Frontal cortex (tissue), 4 donors: ENCODE results near the gene TNNT1. TPM values are rescaled to one million over a fixed set of nuclear protein-coding genes. Genes with fewer than 3 reads are reported as not detected.
"Not testable (repeated sequence)": the region's sequence is repeated elsewhere in the genome, so short reads cannot be mapped to it uniquely, and the experiment has no call there.

Experiments
- DNase-seq, 2 donors: peaks; one replicate each; pipeline ENCODE4 v3.0.0; 2012; ENCODE audit warnings: low spot score in 2 of 2
- FAIRE-seq: peaks from 2 replicates; lab custom pipeline; 2012; peaks lifted over from hg19 to GRCh38; lab: Jason Lieb, UNC
- total RNA-seq: library from RNA; depleted of rRNA; stranded (reverse); fragments of >200 nt; gene quantifications from one replicate; pipeline ENCODE4 v1.2.3, GENCODE V29; 2014
- donor health status: control.
- donor health status: control.
- donor health status: control.

TNNT1 gene
- total RNA-seq, 1 donor from 2014 or later, result 2.4 TPM

GRCh38 chr19:55113570-55114039, 35.4 kb downstream of the TNNT1 start:
- no peak for FAIRE-seq

DNA sequence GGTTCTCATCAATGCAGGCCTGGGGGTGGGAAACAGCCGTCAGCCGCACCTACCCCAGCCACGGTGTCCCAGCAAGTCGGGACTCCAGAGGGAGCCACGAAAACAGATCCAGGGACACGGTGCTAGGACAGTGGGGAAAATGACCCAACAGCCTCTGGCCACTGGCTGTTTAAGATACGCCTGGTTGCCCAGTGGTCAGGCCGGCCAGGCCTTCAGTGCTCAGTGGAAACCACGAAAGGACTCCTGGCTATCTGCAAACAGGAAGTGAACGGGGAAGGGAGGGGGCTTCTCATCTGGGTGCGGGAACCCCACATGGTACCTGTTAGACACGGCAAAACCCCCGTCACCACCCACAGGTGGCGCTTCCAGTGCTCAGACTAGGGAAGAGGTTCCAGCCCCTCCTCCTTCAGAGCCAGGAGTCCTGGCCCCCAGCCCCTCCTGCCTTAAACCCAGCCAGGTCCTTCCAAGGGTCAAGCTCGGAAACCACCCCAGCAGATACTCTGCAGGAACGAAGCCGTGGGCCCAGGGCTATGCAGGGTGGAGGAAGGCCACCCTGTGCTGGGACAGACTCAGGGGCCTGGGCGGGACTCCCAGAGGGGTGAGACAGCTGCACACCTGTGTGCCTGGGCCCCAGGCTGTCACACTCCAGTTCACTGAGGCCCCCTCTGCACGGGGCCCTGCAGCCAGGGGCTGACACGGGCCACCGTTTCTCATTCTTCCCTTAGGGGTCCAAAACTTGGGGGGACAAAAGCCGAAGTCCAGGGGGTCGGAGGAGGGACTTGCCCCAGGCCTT, 36.0 kb downstream of the TNNT1 start:
- DNase-seq (no peak), FAIRE-seq (no peak)

More at GRCh38 chr19:55113570-55114039, 35.4 kb downstream of the TNNT1 start:
- peak; percentile 60 to 85 for DNase-seq

- DNase-seq (no peak), FAIRE-seq (no peak)
These were observed 36.7 kb downstream of the TNNT1 start for GRCh38 chr19:55112246-55112776.

GRCh38 chr19:55111238-55111831, 37.7 kb downstream of the TNNT1 start:
- DNase-seq (no peak), FAIRE-seq (no peak)

DNA sequence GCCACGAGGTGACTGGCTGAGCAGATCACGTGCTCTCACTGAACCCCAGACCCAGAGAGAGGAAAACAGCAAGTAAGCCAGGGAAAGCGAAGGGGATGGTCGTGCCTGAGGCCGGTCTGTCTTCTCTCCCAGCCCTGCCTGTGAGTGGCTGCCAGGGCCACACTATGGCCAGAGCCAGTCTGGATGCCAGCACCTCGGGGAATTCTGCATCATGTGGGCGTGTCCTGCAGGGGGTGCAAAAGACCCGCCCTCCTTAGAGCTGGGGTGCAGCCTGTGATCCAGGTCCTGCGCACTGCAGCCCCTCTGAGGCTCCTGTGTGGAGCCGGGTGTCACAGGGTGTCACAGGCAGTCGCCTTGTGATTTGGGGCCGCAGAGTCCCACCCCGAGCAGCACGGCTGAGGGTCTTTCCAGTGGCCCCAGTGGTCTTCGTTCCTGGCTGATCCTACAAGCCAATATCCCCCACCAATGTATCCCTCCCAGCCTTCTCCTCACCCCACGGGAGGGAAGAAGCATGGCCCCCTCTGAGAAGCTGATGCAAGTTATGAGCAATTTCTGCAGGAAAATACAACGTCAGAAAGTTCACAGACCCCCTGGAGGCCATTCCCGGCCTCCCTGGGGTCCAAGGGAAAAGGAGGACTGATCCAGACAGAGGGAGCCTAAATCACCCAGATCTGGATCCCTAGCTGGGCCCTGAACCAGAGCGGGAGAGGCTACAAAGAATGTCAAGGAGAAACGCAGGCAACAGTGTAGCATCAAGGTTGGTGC, 39.3 kb downstream of the TNNT1 start:
- FAIRE-seq, result no peak
- no peak for DNase-seq

GRCh38 chr19:55107252-55107651, 41.8 kb downstream of the TNNT1 start:
- not testable (repeated sequence) for FAIRE-seq, DNase-seq

DNA sequence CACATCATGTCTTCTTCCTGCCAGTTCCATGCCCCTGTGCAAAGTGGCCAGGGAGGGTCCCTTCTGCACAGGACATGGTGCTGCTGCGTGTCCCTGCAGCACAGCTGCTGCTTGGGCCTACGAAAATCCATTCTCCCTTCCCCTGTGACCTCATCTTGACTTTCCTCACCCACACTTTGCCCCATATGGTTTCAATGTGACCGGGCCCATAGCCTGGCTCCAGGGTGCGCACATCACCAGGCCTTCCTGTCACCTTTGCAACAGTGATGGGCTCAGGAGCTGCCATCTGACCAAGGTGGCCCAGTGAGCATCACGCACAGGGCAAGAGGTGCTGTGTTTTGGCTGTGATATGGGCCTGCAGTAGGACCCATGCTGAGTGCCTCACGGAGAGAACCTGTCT, 42.4 kb downstream of the TNNT1 start:
- DNase-seq (no peak), FAIRE-seq (no peak)

- no peak for DNase-seq
- FAIRE-seq, result no peak
These were observed 43.8 kb downstream of the TNNT1 start for GRCh38 chr19:55105237-55105636.

GRCh38 chr19:55103190-55103589, 45.8 kb downstream of the TNNT1 start:
- FAIRE-seq (no peak), DNase-seq (no peak)

- no peak for DNase-seq
- no peak for FAIRE-seq
These were observed 47.7 kb downstream of the TNNT1 start for GRCh38 chr19:55101261-55101660.

GRCh38 chr19:55099557-55100506, 49.2 kb downstream of the TNNT1 start:
- FAIRE-seq, result no peak
- DNase-seq, result no peak

- DNase-seq (no peak), FAIRE-seq (no peak)
These were observed 50.1 kb downstream of the TNNT1 start for GRCh38 chr19:55098716-55099556.

DNA sequence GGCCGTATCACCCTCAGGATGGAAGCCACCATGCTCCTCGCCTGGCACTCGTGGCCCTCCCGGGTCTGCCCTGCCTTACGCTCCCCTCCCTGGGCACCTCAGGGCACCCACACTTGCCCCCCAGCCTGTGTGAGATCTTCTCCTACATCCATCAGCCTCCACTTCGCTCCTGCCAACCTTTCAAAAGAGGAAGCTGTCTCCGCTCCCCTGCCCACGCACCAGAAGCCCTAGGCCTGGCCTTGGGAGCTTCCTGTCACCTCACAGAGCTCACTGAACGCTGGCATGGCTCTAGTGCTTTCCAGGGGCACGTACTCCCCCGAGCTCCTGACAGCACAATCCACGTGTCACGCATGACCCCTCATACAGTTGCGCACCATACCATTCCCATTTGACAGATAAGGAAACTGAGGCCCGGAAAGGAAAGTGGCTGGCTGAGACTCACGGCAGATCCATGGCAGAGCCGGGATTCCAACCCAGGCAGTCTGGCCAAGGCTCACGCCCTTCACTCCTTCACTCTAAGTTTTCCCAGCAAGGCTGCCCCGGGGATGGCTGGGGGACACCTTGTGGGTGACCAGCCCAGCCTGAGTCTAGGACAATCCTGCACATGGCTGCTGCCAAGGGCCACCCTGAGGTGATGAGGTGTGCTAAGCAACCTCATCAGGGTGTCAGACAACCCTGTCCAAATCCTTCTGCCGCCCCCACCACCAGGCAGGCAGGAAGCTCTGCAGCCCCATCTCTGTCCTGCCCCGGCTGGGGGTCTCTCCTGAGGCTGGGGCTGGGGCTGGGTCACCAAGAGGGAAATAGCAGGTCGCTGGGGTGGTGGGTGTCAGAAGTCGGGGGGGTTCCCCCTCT, 50.9 kb downstream of the TNNT1 start:
- no peak for DNase-seq
- FAIRE-seq, result no peak

DNA sequence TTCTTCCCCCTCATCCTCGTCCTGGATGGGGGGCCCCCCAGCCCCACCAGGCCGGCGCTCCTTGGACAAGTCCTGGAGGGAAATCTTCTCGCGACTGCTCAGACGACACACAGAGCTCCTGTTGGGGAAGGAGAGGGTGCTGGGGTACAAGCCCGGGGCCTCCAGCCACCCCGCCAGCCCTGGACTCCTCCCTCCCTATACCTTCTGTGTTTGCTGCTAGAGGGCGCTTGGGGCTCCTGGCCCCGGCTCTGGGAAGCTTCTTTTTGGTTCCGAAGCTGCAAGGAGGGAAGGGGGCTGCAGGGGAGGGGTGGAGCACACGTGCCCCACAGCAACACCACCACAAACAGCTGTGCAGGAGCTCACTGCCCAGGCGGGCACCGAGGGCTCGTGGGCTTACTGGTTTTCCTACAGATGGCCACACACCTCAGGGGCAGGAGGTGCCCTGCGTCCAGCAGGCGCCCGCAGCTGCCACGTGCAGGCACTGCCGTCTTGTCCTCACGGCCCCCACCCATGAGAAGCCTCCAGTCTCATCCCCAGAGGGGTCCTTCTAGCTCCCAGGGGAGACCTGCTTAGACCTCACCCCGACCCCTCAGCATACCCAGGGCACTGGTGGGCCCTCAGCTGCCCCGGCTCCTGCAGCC, 52.8 kb downstream of the TNNT1 start:
- FAIRE-seq (no peak), DNase-seq (no peak)

DNA sequence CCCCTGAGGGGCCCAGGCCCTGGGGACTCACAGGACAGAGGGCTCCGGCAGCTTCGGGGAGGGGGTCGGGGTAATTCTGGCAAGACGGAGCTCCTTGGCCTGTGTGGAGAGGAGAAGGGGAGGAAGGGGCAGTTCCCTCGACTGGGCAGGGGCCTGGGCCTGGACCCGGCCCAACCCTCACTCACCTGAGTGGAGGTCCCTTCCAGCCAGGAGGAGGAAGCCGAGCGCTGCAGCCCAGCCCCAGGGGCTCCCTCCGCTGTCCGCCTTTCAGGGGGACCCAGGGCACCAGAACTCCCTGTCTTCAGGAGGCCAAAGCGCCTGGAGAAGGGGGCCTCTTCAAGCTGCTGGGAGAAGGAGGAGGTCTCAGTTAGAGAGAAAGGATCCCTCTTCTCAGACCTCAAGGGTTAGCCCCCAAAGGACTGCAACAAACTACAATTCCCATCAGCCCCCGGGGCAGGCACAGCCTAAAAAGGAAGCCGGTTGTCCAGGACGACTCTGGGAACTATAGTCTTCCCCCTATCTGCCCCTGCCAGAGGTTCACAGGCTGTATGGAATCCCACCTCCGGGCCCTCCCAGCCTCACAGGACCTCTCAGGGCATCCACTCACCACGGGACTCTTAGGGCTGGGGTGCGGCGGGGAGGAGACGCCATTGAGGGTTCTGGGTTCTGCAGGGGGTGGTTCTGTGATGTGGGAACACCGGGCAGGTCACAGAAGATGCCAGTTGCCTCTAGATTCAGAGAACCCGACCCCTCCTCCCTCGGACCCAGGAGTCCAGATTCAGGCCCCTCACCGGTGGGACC, 53.5 kb downstream of the TNNT1 start:
- FAIRE-seq, result no peak
- no peak for DNase-seq
